Retinal pigment epithelial cell (primary cell): ENCODE measurements around the gene CD40.

ENCODE experiments used
- DNase-seq: peaks from one replicate; pipeline ENCODE4 v3.0.0-alpha.2; 2010; ENCODE audit warnings: low read depth
- H3K4me3 ChIP-seq: 2 replicates; pipeline ENCODE4 v1.5.1; 2011; ENCODE audit warnings: mild to moderate bottlenecking, low read length, control low read depth, moderate library complexity
- TF ChIP-seq, protein P1 (sequence below): conservative IDR thresholded peaks from 2 replicates; pipeline ENCODE4 v1.5.1; 2011; ENCODE audit warnings: low read depth, low read length, control low read depth, inconsistent platforms

CD40 gene

DNA sequence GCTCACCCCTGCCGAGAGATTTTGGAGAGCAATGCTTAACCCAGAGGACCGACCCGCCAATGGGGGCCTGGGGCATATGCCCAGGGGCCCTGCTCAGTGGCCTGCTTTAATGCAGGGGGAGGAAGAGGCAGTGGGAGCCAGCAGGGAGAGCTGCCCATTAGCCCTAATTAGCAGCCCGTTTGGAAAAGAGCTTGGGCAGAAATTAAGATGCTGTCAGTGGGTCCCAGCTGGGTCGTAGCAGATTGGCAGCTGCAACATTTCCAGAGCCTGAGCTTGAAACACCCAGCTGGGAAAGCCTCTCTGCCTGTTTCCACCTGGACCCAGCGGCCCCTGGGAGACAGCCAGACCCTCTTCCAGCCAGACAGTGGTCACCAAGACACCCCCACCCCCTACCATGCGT is 39.5 kb downstream of the CD40 start:
- no peak for DNase-seq
- TF ChIP-seq, protein P1, sequence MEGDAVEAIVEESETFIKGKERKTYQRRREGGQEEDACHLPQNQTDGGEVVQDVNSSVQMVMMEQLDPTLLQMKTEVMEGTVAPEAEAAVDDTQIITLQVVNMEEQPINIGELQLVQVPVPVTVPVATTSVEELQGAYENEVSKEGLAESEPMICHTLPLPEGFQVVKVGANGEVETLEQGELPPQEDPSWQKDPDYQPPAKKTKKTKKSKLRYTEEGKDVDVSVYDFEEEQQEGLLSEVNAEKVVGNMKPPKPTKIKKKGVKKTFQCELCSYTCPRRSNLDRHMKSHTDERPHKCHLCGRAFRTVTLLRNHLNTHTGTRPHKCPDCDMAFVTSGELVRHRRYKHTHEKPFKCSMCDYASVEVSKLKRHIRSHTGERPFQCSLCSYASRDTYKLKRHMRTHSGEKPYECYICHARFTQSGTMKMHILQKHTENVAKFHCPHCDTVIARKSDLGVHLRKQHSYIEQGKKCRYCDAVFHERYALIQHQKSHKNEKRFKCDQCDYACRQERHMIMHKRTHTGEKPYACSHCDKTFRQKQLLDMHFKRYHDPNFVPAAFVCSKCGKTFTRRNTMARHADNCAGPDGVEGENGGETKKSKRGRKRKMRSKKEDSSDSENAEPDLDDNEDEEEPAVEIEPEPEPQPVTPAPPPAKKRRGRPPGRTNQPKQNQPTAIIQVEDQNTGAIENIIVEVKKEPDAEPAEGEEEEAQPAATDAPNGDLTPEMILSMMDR: no peak
- H3K4me3 ChIP-seq: no peak overlapping the region

DNA sequence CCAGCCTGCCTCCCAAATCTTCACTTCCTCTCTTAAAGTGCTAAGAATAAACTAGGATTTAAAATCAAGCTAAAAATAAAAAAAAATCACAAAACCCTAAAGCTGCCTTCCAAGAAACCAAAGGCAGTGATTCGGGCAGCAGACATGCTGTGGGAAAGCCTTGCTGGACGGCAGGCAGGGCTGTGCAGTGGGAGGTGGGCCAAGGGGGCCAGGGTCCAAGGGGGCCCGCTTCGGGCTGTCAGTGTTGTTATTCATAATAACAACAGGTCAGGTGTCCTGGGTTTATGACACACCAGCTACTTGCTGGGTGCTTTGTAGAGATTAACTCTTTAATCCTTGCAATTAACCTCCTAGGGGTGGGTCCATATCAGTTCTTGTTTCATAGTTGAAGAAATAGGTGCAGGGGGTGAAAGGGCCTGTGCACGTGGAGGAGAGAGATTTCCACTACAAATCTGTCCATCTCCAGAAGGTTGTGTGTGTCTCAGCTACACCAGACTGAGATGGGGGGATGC is 40.4 kb downstream of the CD40 start:
- TF ChIP-seq, protein P1: no peak
- H3K4me3 ChIP-seq: no peak overlapping the region
- DNase-seq: peak; percentile 19

DNA sequence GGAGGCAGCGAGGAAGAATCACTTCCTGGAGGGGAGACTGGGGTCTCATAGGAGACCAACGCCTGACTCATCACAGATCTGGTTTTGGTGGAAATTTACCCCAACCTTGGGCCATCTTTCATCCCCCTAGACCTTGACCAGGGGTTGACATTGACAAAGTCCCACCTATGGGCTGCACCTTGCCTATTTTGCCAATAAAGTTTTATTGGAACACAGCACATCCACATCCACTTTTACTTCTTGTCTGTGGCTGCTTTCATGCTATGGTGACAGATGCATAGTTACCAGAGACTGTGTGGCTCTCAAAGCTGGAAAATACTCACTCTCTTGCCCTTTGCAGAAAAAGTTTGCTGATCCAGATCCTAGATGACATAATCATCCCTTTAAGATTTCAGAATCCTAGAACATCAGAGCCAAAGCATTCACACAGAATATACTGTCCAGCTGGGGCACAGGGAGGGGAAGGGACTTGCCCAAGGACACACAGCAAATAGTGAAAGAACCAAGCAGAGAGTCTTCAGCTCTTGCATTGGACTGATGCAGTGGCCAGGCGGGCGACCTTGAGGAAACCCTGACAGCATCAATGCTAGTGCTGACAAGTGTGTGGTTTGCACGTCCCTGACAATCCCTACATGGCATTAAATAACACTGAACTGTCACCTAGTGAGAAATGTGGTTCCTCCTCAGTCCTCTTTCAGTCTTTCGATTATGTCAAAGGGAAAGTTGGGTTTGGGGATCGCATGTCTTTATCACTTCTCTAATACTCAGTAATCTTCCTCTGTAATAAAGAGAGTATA is 41.2 kb downstream of the CD40 start:
- TF ChIP-seq, protein P1: no peak
- DNase-seq: no peak

DNA sequence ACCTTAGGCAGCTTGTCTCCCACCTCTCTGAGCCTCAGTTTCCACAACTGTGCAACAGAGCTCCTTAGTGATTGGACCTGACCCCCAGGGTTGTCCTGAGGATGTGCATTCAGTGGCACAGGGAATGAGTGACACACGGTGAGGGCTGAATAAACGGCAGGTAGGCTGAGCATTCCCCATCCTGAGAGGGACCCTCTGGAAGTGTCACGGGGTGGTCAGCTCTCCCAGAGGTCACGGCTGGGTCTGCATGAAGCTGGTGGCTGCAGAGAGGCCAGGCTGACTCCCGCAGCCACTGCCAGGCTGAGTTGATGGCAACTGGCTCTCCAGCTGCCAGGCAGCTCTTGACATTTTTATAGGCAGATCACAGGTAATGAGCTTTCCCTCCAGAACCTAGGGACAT is 42.5 kb downstream of the CD40 start:
- TF ChIP-seq, protein P1: no peak
- DNase-seq: no peak
- no peak overlapping the region for H3K4me3 ChIP-seq

More for the DNA sequence above, 41.2 kb downstream of the CD40 start:
- no peak overlapping the region for H3K4me3 ChIP-seq

DNA sequence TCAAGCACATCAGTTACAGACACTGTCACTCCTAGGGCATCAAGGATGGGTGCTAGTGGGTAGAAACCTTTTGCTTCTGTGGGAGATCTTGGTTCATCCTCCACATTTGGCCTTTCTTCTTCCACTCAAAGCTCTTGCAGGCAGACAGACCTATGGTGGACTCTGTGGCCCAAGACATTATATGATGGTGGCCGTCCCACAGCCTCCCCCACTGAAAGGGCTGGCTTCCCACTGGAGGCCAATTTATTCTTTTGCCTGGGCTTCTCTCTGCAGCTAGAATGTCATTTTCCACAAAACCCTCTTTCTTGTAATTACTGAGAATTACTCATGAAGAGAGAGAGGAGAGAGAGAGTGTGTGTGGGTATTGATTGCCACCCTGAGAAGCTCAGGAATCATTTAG is 43.8 kb downstream of the CD40 start:
- TF ChIP-seq, protein P1: no peak
- DNase-seq: no peak
- no peak overlapping the region for H3K4me3 ChIP-seq

DNA sequence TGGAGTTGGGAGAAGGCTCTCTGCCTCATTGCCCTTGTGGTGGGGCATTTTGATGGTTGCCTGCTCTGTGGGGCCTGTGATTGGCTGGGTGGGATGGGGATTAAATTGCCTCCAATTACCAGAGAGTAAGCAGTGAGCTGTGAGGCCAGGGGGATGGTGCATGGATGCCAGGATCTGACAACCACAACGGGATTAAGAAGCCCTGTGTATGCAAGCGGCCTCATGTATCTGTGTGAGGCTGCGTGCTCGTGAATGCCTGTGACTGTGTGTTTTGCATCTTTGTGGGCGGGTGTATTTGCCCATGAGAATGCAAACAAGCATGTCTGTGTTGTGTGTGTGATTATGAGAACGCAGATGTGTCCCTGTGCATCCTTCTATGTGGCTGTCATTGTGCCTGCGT is 46.1 kb downstream of the CD40 start:
- H3K4me3 ChIP-seq: no peak overlapping the region
- TF ChIP-seq, protein P1: no peak
- DNase-seq: peak; percentile 19

DNA sequence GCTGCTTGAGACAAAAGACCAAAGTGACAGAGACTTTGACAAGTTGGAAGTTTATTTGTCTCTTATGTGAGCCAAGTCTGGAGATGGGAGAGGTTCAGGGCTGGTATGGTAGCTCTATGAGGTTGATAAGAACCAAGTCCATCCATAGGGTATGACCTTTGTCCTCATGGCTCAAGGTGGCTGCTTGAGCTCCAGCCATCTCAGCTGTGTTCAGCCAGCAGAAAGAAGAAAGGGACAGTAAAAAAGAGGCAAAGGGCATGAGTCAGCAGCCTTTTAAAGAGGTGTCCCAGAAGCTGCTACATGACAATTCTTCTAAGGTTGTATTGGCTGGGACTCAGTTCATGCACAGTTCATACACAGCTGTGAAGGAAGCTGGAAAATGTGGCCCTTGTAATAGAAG is 49.0 kb downstream of the CD40 start:
- H3K4me3 ChIP-seq: no peak overlapping the region
- DNase-seq: no peak
- TF ChIP-seq, protein P1: no peak
